ENCODE measurements around the gene TAOK1. TPM values are rescaled to one million over a fixed set of nuclear protein-coding genes. Genes with fewer than 3 reads are reported as not detected.

TAOK1 gene
- total and polyA plus RNA-seq, 10 of the 15 experiments (the other 5 are each of a cell fraction or from before 2014, with no cell fraction given) = 2.0 to 27.1 (median 11.8) TPM

- TF ChIP-seq ZBTB40 (IDR thresholded peaks at IDR 0.05; ENCODE audit: borderline replicate concordance) (no peak), TAF1 (IDR thresholded peaks at IDR 0.05; ENCODE audit: borderline replicate concordance, low read depth, low read length) (no peak), IRF4 (IDR thresholded peaks at IDR 0.05; ENCODE audit: low read depth, low read length) (no peak), TCF12 (IDR thresholded peaks at IDR 0.05; ENCODE audit: low read depth, low read length) (no peak)
Measured at GRCh38 chr17:29504711-29505110, 114.5 kb downstream of the TAOK1 start (continued).

DNA sequence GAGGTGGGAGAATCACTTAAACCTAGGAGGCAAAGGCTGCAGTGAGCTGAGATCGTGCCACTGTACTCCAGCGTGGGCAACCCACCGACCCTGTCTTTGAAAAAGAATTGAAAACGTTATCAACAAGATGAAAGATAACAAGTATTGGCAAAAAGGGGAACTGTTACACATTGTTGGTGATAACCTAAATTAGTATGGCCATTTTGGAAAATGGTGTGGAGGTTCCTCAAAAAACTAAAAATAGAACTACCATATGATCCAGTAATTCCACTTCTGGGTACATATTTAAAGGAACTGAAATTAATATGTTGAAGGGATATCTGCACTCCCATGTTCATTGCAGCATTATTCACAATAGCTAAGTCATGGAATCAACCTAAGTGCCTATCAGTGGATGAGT lies 115.7 kb downstream of the TAOK1 start:
- SMC1A ChIA-PET (ENCODE audit: uncharacterized antibody, unreplicated experiment) = no interaction called here
- in situ Hi-C loops (cut with MboI) = no loop called here
- H3K79me2 ChIP-seq (ENCODE audit: control insufficient read depth, insufficient read depth, low read length) = no peaks in the 10 kb centered on the region
- POLR2A ChIA-PET = no interaction called here
- no peak overlapping the region for H3K4me2 ChIP-seq (ENCODE audit: control insufficient read depth, insufficient read depth)
- BruUV-seq (replicated peaks) = no TSS peak
- H3K9ac ChIP-seq (ENCODE audit: control insufficient read depth, insufficient read depth, low read length) = no peak overlapping the region
- TF ChIP-seq KDM1A (IDR thresholded peaks at IDR 0.05; ENCODE audit: borderline replicate concordance) (no peak), MYB (IDR thresholded peaks at IDR 0.05; ENCODE audit: borderline replicate concordance, low read depth, low read length) (no peak), TCF12 (IDR thresholded peaks at IDR 0.05; ENCODE audit: low read depth, low read length) (no peak), POU2F2 (IDR thresholded peaks at IDR 0.05; ENCODE audit: borderline replicate concordance, low read depth, low read length) (no peak), KLF5 (IDR thresholded peaks at IDR 0.05; ENCODE audit: partially characterized antibody) (no peak), NBN (IDR thresholded peaks at IDR 0.05) (no peak), RCOR1 (conservative IDR thresholded peaks at IDR 0.05; ENCODE audit: low read depth, low read length) (no peak), BMI1 (IDR thresholded peaks at IDR 0.05; ENCODE audit: borderline replicate concordance) (no peak), HDAC6 (IDR thresholded peaks at IDR 0.05; ENCODE audit: unreplicated experiment) (no peak)
- no peak overlapping the region for H3K27ac ChIP-seq (ENCODE audit: control insufficient read depth, insufficient read depth)
- no peak overlapping the region for H2AFZ ChIP-seq (ENCODE audit: control insufficient read depth, low read depth, low read length)
- H3K4me3 ChIP-seq = no peak overlapping the region
- DNase-seq (ENCODE audit: low read depth, low spot score) (no peak), FAIRE-seq (no peak), ATAC-seq (no peak)
- H3K9me3 ChIP-seq (replicated peaks; ENCODE audit: control insufficient read depth, insufficient read depth, low read length) = no peaks in the 10 kb centered on the region
- RAD21 ChIA-PET (ENCODE audit: unreplicated experiment) = interaction anchor here (0.7 kb wide), 1 partner anchor 14 kb away, joined by 3 read pairs; no protein-coding TSS in a partner anchor
- CTCF ChIA-PET = interaction anchor here (1.9 kb wide), 1 partner anchor 136 kb away, joined by 6 read pairs; no protein-coding TSS in a partner anchor
- 95% methylated on average over 4 of the region's 4 CpGs for WGBS (ENCODE audit: insufficient coverage, insufficient replicate concordance, low lambda C conversion rate, missing lambda C conversion rate)
- H3K27me3 ChIP-seq (replicated peaks in 1 of 2; ENCODE audit: control insufficient read depth in 2 of 2, insufficient read depth in 2 of 2, low read length in 1 of 2) = no peaks in the 10 kb centered on the region
- H3K4me1 ChIP-seq (ENCODE audit: control insufficient read depth, insufficient read depth, low read length) = no peaks in the 10 kb centered on the region
- H3K36me3 ChIP-seq (ENCODE audit: control insufficient read depth in 2 of 2, insufficient read depth in 2 of 2, low read length in 1 of 2) = peaks cover 7 to 29% of the 10 kb centered on the region in 2 experiments
- H4K20me1 ChIP-seq (ENCODE audit: control insufficient read depth, insufficient read depth) = no peaks in the 10 kb centered on the region
- intact Hi-C loops (cut with micrococcal nuclease; ENCODE audit: unreplicated experiment) = no loop called here

Data from GM12878 (cell line).